B cell (primary cell): ENCODE data around the gene MID1. TPM values are rescaled to one million over a fixed set of nuclear protein-coding genes. Genes with fewer than 3 reads are reported as not detected.

Experiments
- ATAC-seq: fragments of 200-7000 bp; cut with Tn5 transposase; one replicate; pipeline ENCODE4 v1.10.0; 2021; ENCODE audit warnings: low read depth, mild to moderate bottlenecking, moderate number of reproducible peaks, moderate library complexity
- CTCF ChIA-PET: fragments of 350-600 bp; sonication (Branson Sonifier 250); formaldehyde crosslinking; loops from one replicate; lab custom pipeline; 2021; ENCODE audit warnings: antibody characterized with exemption, inconsistent platforms; lab: Charles Lee
- POLR2A ChIA-PET: fragments of 350-600 bp; sonication (Branson Sonifier 250); formaldehyde crosslinking; loops from one replicate; lab custom pipeline; 2021; ENCODE audit warnings: antibody characterized with exemption; lab: Charles Lee
- DNase-seq: peaks from one replicate; pipeline ENCODE4 v3.0.0; 2013
- H2AFZ ChIP-seq: 2 replicates; pipeline ENCODE4 v1.6.1; 2012; ENCODE audit warnings: mild to moderate bottlenecking, low read depth, low read length; ENCODE audit not compliant: insufficient read depth, poor library complexity, severe bottlenecking
- H3K27ac ChIP-seq, 2 donors: 1 replicate in 1 of 2; 2 replicates in 1 of 2; pipeline ENCODE4 v1.5.1; 2012 to 2013; ENCODE audit warnings: low read length in 2 of 2, mild to moderate bottlenecking in 2 of 2, moderate library complexity in 1 of 2
- H3K27me3 ChIP-seq, 4 experiments: fragments of 200-600 bp in 1 of 4; sonication (generic) in 1 of 4; replicated peaks in 1 of 4; 1 replicate in 2 of 4; 2 replicates in 2 of 4; pipeline versions ENCODE4 v1.6.1 to v1.7.0; 2013 to 2016; ENCODE audit warnings: low read length in 3 of 4, mild to moderate bottlenecking in 2 of 4, mixed read lengths in 1 of 4, moderate library complexity in 1 of 4; ENCODE audit not compliant: insufficient read depth in 4 of 4, control insufficient read depth in 3 of 4; ENCODE audit errors: control extremely low read depth in 1 of 4
- H3K36me3 ChIP-seq, 2 experiments: replicated peaks in 1 of 2; 1 replicate in 1 of 2; 2 replicates in 1 of 2; pipeline versions ENCODE4 v1.6.1 to v1.7.1; 2013; ENCODE audit warnings: low read length in 1 of 2; ENCODE audit not compliant: insufficient read depth in 2 of 2, control insufficient read depth in 1 of 2; ENCODE audit errors: control extremely low read depth in 1 of 2, extremely low read depth in 1 of 2
- H3K4me1 ChIP-seq, 2 donors: fragments of 200-600 bp in 1 of 2; sonication (generic) in 1 of 2; 1 replicate in 1 of 2; 2 replicates in 1 of 2; pipeline versions ENCODE4 v1.5.1 to v1.6.1; 2013 to 2017; ENCODE audit warnings: low read length in 2 of 2; ENCODE audit not compliant: control insufficient read depth in 2 of 2, insufficient read depth in 2 of 2
- H3K4me2 ChIP-seq: replicated peaks from 2 replicates; pipeline ENCODE3; 2012; ENCODE audit warnings: mild to moderate bottlenecking, low read depth, low read length; ENCODE audit not compliant: poor library complexity, severe bottlenecking
- H3K4me3 ChIP-seq, 5 experiments: fragments of 200-600 bp in 1 of 5; sonication (generic) in 1 of 5; 1 replicate in 3 of 5; 2 replicates in 2 of 5; pipeline versions ENCODE4 v1.5.1 to v1.7.0; 2011 to 2016; ENCODE audit warnings: low read length in 4 of 5, mild to moderate bottlenecking in 4 of 5, low read depth in 2 of 5, control low read depth in 1 of 5, moderate library complexity in 1 of 5; ENCODE audit not compliant: insufficient read depth in 1 of 5; ENCODE audit errors: control extremely low read depth in 1 of 5, extremely low read depth in 1 of 5
- H3K79me2 ChIP-seq: fragments of 200-600 bp; sonication (generic); one replicate; pipeline ENCODE4 v1.6.0; 2016; ENCODE audit warnings: low read length; ENCODE audit not compliant: control insufficient read depth, insufficient read depth
- H3K9ac ChIP-seq: fragments of 200-600 bp; sonication (generic); 2 replicates; pipeline ENCODE4 v1.6.1; 2017; ENCODE audit warnings: mild to moderate bottlenecking, low read length, moderate library complexity
- H3K9me3 ChIP-seq, 3 donors: one replicate each; pipeline versions ENCODE4 v1.6.1 to v1.7.1; 2013; ENCODE audit warnings: low read length in 2 of 3; ENCODE audit not compliant: control insufficient read depth in 2 of 3, insufficient read depth in 1 of 3; ENCODE audit errors: control extremely low read depth in 1 of 3
- H4K20me1 ChIP-seq: 2 replicates; pipeline ENCODE4 v1.6.0; 2012; ENCODE audit warnings: mild to moderate bottlenecking, low read length; ENCODE audit not compliant: insufficient read depth, control insufficient read depth, poor library complexity, severe bottlenecking
- H3K27ac Mint-ChIP-seq: one replicate; pipeline ENCODE4 v1.8.0; 2021; ENCODE audit warnings: mixed read lengths
- H3K27me3 Mint-ChIP-seq: one replicate; pipeline ENCODE4 v1.8.0; 2021; ENCODE audit warnings: mixed read lengths
- H3K4me1 Mint-ChIP-seq: one replicate; pipeline ENCODE4 v1.8.0; 2021; ENCODE audit warnings: mixed read lengths
- H3K4me3 Mint-ChIP-seq: one replicate; pipeline ENCODE4 v1.8.0; 2021; ENCODE audit warnings: mixed read lengths
- H3K9me3 Mint-ChIP-seq: one replicate; pipeline ENCODE4 v1.8.0; 2022; ENCODE audit warnings: mixed read lengths; ENCODE audit not compliant: insufficient read depth
- CTCF ChIP-seq: fragments of 200-600 bp; IDR thresholded peaks from one replicate; pipeline ENCODE4 v1.8.0; 2022; ENCODE audit warnings: antibody characterized with exemption, mild to moderate bottlenecking
- EZH2 ChIP-seq: IDR thresholded peaks from 2 replicates; pipeline ENCODE4 v1.6.1; 2012; ENCODE audit warnings: borderline replicate concordance, low read depth, mild to moderate bottlenecking, moderate library complexity, low read length; ENCODE audit not compliant: insufficient read depth, poor library complexity, severe bottlenecking
- WGBS: methylation state at CpG from one replicate; pipeline ENCODE4 v1.1.5; 2013; ENCODE audit warnings: missing lambda C conversion rate; ENCODE audit not compliant: insufficient coverage; 5-methylcytosine and 5-hydroxymethylcytosine counted together
- intact Hi-C: fragments of 100-400 bp; cut with micrococcal nuclease; formaldehyde crosslinking; loops from one replicate; pipeline ENCODE4 v1.10.0; 2022
- polyA plus RNA-seq: library from polyadenylated mRNA; depleted of rRNA; stranded (reverse); fragments of >200 nt; gene quantifications from 2 replicates; pipeline ENCODE4 v1.2.3, GENCODE V29; 2012
- total RNA-seq, 2 donors: library from RNA; stranded (reverse); fragments of 120-200 nt in 1 of 2; gene quantifications; 1 replicate in 1 of 2; 2 replicates in 1 of 2; pipeline versions ENCODE4 v1.2.3 to v1.2.4, GENCODE V29; 2013 to 2022

Gene MID1
- total and polyA plus RNA-seq, 2 donors (not counting 1 experiment from before 2014, with no cell fraction given), result 0.15 to 0.44 TPM

- CTCF ChIA-PET, result no interaction called here
- no peak for ATAC-seq
These were observed 111.5 kb downstream of the MID1 start for GRCh38 chrX:10508891-10509290.

GRCh38 chrX:10507876-10508275, 112.5 kb downstream of the MID1 start:
- H3K9me3 Mint-ChIP-seq, result no peaks in the 10 kb centered on the region
- Histone ChIP-seq H3K36me3 (no peaks in the 10 kb centered on the region), H3K79me2 (no peaks in the 10 kb centered on the region), H3K27me3 (no peaks in the 10 kb centered on the region), H3K4me1 (no peaks in the 10 kb centered on the region), H3K27ac (no peak overlapping the region), H3K4me2 (no peak overlapping the region), H4K20me1 (no peaks in the 10 kb centered on the region), H3K4me3 (no peak overlapping the region), H3K9me3 (no peaks in the 10 kb centered on the region), H3K9ac (no peak overlapping the region), H2AFZ (no peak overlapping the region)
- no peak for ATAC-seq
- TF ChIP-seq EZH2, result no peak
- no peak for TF ChIP-seq CTCF
- peaks cover 3% of the 10 kb centered on the region for H3K27me3 Mint-ChIP-seq
- ChIA-PET CTCF (no interaction called here), POLR2A (no interaction called here)
- no CpG with 5 or more reads among the region's 2 CpGs for WGBS
- no peaks in the 10 kb centered on the region for H3K4me1 Mint-ChIP-seq
- DNase-seq, result no peak
- intact Hi-C loops, result no loop called here
- H3K4me3 Mint-ChIP-seq, result no peak overlapping the region
- no peak overlapping the region for H3K27ac Mint-ChIP-seq

More at GRCh38 chrX:10508891-10509290, 111.5 kb downstream of the MID1 start:
- Histone ChIP-seq H3K36me3 (no peaks in the 10 kb centered on the region), H3K4me3 (no peak overlapping the region), H3K4me2 (no peak overlapping the region), H3K27ac (no peak overlapping the region), H3K27me3 (no peaks in the 10 kb centered on the region), H3K4me1 (no peaks in the 10 kb centered on the region), H2AFZ (no peak overlapping the region), H3K9me3 (no peaks in the 10 kb centered on the region), H4K20me1 (no peaks in the 10 kb centered on the region), H3K79me2 (no peaks in the 10 kb centered on the region), H3K9ac (no peak overlapping the region)
- no peaks in the 10 kb centered on the region for H3K4me1 Mint-ChIP-seq
- no peak for DNase-seq
- no peak overlapping the region for H3K27ac Mint-ChIP-seq
- POLR2A ChIA-PET, result no interaction called here
- TF ChIP-seq EZH2, result no peak
- no peak for TF ChIP-seq CTCF
- H3K27me3 Mint-ChIP-seq, result peaks cover 3% of the 10 kb centered on the region
- intact Hi-C loops, result no loop called here
- no peak overlapping the region for H3K4me3 Mint-ChIP-seq
- no peaks in the 10 kb centered on the region for H3K9me3 Mint-ChIP-seq
